ENCODE results near the gene SCEL. TPM values are rescaled to one million over a fixed set of nuclear protein-coding genes. Genes with fewer than 3 reads are reported as not detected.

SCEL gene
- total RNA-seq, 1 donor from 2014 or later = 14.7 TPM

- H3K4me3 ChIP-seq (ENCODE audit: low read depth, low read length) = no peak overlapping the region
- no peaks in the 10 kb centered on the region for H3K27me3 ChIP-seq (ENCODE audit: control insufficient read depth, insufficient read depth, low read length)
- no peak for DNase-seq (ENCODE audit: low read depth)
- H3K36me3 ChIP-seq (ENCODE audit: control insufficient read depth, insufficient read depth, low read length) = no peaks in the 10 kb centered on the region
- TF ChIP-seq CTCF (IDR thresholded peaks at IDR 0.05; ENCODE audit: insufficient read depth, low read length, poor library complexity, severe bottlenecking) = no peak
Measured at GRCh38 chr13:77510156-77510555, 25.4 kb upstream of the SCEL start.

GRCh38 chr13:77511552-77511951 is 24.0 kb upstream of the SCEL start:
- Histone ChIP-seq H3K4me3 (ENCODE audit: low read depth, low read length) (no peak overlapping the region), H3K36me3 (ENCODE audit: control insufficient read depth, insufficient read depth, low read length) (no peaks in the 10 kb centered on the region), H3K27me3 (ENCODE audit: control insufficient read depth, insufficient read depth, low read length) (no peaks in the 10 kb centered on the region)
- TF ChIP-seq CTCF (IDR thresholded peaks at IDR 0.05; ENCODE audit: insufficient read depth, low read length, poor library complexity, severe bottlenecking) = no peak
- no peak for DNase-seq (ENCODE audit: low read depth)

GRCh38 chr13:77513719-77514335 is 21.7 kb upstream of the SCEL start:
- TF ChIP-seq CTCF (IDR thresholded peaks at IDR 0.05; ENCODE audit: insufficient read depth, low read length, poor library complexity, severe bottlenecking) = no peak
- H3K4me3 ChIP-seq (ENCODE audit: low read depth, low read length) = no peak overlapping the region
- no peak for DNase-seq (ENCODE audit: low read depth)
- no peaks in the 10 kb centered on the region for H3K27me3 ChIP-seq (ENCODE audit: control insufficient read depth, insufficient read depth, low read length)
- no peaks in the 10 kb centered on the region for H3K36me3 ChIP-seq (ENCODE audit: control insufficient read depth, insufficient read depth, low read length)

GRCh38 chr13:77514336-77514726 is 21.2 kb upstream of the SCEL start:
- Histone ChIP-seq H3K27me3 (ENCODE audit: control insufficient read depth, insufficient read depth, low read length) (no peaks in the 10 kb centered on the region), H3K36me3 (ENCODE audit: control insufficient read depth, insufficient read depth, low read length) (no peaks in the 10 kb centered on the region), H3K4me3 (ENCODE audit: low read depth, low read length) (no peak overlapping the region)
- no peak for TF ChIP-seq CTCF (IDR thresholded peaks at IDR 0.05; ENCODE audit: insufficient read depth, low read length, poor library complexity, severe bottlenecking)
- DNase-seq (ENCODE audit: low read depth) = no peak

- Histone ChIP-seq H3K4me3 (ENCODE audit: low read depth, low read length) (no peak overlapping the region), H3K27me3 (ENCODE audit: control insufficient read depth, insufficient read depth, low read length) (no peaks in the 10 kb centered on the region), H3K36me3 (ENCODE audit: control insufficient read depth, insufficient read depth, low read length) (no peaks in the 10 kb centered on the region)
- DNase-seq (ENCODE audit: low read depth) = no peak
- no peak for TF ChIP-seq CTCF (IDR thresholded peaks at IDR 0.05; ENCODE audit: insufficient read depth, low read length, poor library complexity, severe bottlenecking)
Measured at GRCh38 chr13:77515785-77516184, 19.7 kb upstream of the SCEL start.

GRCh38 chr13:77516342-77516789 is 19.1 kb upstream of the SCEL start:
- Histone ChIP-seq H3K36me3 (ENCODE audit: control insufficient read depth, insufficient read depth, low read length) (no peaks in the 10 kb centered on the region), H3K27me3 (ENCODE audit: control insufficient read depth, insufficient read depth, low read length) (no peaks in the 10 kb centered on the region), H3K4me3 (ENCODE audit: low read depth, low read length) (no peak overlapping the region)
- peak; percentile 95 for DNase-seq (ENCODE audit: low read depth)
- TF ChIP-seq CTCF (IDR thresholded peaks at IDR 0.05; ENCODE audit: insufficient read depth, low read length, poor library complexity, severe bottlenecking) = no peak
